Stimulated activated CD4-positive, alpha-beta T cell treated with anti-CD3 and anti-CD28 coated beads, Interleukin-15, amount 100 ng/mL, for 24 hours (primary cell): ENCODE results near the gene SLC43A3.
"Not testable (repeated sequence)": the region's sequence is repeated elsewhere in the genome, so short reads cannot be mapped to it uniquely, and the experiment has no call there.

Experiments used
- DNase-seq: peaks from one replicate; pipeline ENCODE4 v3.0.0-alpha.2; 2020

SLC43A3 gene

GRCh38 chr11:57459164-57460021, 32.5 kb upstream of the SLC43A3 start:
- DNase-seq, result peak; percentile 37

GRCh38 chr11:57458410-57459163, 31.7 kb upstream of the SLC43A3 start:
- peak; percentile 63 for DNase-seq

- peak; percentile 41 for DNase-seq
These were observed 31.1 kb upstream of the SLC43A3 start for GRCh38 chr11:57458060-57458409.

GRCh38 chr11:57457643-57458023, 30.7 kb upstream of the SLC43A3 start:
- no peak for DNase-seq

DNA sequence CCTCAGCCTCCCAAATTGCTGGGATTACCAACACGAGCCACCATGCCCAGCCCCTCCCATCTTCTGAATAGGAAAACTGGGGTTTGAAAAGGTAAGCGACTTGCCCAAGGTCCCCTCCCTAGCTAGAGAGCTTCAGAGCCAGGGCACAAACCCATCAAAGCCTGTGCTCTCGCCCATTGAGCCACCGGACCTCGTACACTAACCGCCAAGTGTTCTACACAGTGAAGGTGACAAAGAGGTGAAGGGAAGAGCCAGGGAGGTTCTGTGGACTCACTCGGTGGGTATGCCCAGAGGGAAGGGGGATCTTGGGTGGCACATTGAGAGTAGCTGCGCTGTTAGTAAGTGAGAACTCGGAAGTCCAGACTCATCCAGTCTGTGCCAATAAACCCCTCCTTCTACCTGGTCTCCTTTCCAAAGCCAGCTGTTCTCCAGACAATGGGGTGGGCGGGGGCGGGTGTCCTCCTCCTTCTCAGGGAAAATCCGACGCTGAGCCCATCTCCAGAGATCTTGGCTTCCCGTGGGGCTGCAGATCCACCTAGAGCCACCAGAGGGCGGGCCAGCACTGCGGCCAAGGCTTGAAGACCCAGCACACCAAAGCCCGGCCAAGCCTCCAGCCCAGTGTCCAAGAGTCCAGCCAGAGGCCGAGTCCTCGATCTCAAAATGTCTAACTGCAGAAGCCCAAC, 30.2 kb upstream of the SLC43A3 start:
- DNase-seq, result peak; percentile 83

DNA sequence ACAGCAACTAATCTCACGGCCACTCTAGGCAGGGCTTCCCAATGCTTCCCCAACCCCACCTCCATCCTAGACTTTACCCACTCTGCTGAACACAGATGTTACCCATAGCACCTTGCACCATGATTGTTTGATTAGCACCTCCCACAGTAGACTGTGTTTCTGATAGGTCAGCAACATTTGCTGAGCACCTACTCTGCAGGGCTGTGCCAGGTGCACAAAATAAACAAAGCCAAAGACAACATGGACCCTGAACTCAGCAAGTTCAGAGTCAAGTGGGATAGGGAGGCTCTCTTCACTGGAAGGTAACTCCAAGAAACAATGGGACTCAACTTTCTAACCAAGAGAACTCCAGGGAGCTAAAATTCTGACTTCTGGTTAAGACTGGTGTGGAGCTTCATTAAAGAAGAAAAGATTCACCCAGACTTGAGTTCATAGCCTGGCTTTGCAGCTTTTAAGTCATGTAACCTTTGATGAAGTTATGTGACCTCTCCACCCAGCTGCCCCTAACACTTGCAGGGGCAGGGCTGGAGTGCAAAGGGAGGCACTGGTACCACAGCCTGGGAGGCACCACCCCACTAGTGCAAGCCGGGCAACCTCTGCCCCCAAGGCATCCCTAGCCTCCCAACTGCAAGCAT, 26.7 kb upstream of the SLC43A3 start:
- DNase-seq, result no peak

GRCh38 chr11:57446055-57446454, 19.1 kb upstream of the SLC43A3 start:
- DNase-seq, result no peak

DNA sequence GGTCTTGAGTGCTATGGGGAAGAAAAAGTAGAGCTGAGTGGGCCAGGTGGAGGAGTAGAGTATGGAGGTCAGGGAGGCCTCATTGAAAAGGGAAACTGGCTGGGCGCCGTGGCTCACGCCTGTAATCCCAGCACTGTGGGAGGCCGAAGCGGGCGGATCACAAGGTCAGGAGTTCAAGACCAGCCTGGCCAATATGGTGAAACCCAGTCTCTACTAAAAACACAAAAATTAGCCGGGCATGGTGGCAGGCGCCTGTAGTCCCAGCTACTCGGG, 18.1 kb upstream of the SLC43A3 start:
- not testable (repeated sequence) for DNase-seq

- DNase-seq, result no peak
These were observed 17.6 kb upstream of the SLC43A3 start for GRCh38 chr11:57444362-57445121.

DNA sequence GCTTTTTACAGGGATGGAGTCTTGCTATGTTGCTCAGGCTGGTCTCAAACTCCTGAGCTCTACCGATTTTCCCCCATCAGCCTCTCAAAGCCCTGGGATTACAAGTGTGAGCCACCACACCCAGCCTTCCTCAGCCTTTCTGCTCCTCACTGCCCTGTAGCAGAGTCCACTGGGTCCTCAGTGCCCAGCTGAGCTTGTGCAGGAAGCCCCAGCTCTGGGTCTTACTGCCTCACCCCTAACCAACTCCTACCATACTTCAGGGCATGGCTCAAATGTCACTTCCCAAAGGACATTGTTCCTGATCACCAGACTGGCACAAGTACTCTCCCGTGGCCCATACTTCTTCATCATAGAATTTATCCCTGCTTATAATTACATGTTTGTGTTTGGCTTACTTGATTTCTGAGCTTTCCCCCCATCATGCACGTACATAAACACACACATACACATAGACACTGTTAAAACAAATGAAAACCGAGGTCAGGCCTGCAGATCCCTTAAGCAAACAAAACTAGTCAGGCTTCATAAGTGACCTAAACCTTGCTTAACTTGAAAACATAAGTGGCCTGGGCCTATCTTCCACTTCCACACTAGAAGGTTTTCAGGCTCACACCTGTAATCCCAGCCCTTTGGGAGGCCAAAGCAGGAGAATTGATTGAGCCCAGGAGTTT, 14.0 kb upstream of the SLC43A3 start:
- no peak for DNase-seq

DNA sequence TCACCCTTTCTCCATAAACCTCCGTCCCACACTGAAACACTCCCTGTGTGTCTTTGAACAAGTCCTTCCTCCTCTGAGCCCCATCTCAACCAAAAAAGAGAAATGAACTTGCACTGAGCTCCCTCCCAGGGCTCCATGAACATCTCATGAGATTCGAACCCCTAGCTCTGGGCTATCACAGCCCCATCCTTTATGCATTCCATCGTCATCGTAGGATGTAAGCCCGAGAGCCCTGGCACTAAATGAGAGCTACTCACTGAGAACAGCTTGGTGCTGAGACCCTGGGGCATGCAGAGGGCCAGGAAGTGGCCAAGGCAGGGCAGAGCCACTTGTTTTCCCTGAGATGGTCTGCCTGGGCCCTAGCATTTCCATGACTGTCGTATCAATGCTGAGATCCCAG, 12.9 kb upstream of the SLC43A3 start:
- no peak for DNase-seq

- DNase-seq, result no peak
These were observed 11.7 kb upstream of the SLC43A3 start for GRCh38 chr11:57438345-57439285.

GRCh38 chr11:57436031-57436430, 9.1 kb upstream of the SLC43A3 start:
- DNase-seq, result no peak

DNA sequence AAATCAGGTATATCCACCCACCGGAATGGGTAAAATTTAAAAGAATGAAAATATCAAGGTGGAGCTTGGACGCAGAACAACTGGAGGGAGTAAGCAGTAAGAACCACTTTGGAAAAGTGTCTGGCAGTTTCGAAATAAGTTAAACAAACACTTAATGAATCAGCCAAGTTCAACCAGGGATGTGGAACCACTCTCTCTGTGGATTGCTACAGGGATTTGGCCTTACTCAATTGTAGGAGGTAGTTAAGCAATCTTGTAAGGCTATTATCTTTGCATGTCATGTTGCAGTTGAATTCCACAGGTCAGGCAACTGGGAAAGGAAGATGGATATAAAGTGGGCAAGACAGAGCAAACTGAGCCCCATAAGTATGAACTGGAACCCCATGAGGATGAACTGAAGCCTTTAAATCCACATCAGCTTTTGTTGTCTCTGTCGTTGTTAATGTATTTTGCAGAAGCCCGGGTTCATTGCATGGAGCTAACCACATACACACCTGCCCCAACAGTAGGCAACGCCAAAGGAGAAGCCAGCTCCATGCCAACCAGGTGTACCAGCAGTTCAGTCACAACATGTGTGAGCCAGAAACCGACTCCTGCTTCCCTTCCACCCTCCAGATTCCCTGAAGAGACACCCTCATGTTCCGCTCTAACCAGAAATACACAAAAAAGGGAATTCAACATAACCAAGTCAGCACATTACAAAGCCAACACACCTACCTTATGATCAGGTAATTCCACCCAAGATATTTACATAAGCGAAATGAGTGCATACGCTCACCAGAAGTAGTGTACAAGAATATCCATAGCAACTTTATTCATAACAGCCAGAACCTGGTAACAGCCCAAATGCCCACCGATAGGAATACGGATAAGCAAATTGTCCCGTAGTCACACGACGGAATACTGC, 8.0 kb upstream of the SLC43A3 start:
- no peak for DNase-seq

GRCh38 chr11:57432714-57433163, 5.8 kb upstream of the SLC43A3 start:
- peak; percentile 46 for DNase-seq

GRCh38 chr11:57432149-57432561, 5.2 kb upstream of the SLC43A3 start:
- DNase-seq, result no peak

DNA sequence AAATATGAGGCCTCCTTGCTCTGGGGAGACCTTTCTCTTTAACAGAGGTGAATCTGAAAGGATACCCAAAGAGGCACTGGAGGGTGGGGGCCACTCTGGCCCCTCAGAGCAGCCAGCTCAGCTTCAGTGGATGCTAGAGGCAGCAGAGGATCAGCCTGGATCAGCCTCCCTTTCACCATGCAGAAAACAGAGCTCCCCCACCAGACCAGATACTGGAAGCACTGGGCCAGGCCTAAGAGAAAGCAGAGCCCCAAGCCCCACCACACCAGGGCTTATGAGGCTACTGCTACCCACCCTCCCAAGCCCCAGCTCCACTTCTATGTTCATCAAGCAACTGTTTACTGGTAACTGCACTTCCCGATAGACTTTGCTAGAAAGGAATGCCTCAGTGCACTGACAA, 4.0 kb upstream of the SLC43A3 start:
- no peak for DNase-seq

- DNase-seq, result no peak
These were observed 3.0 kb upstream of the SLC43A3 start for GRCh38 chr11:57429946-57430345.

GRCh38 chr11:57428643-57429042, 1.7 kb upstream of the SLC43A3 start:
- DNase-seq, result no peak

GRCh38 chr11:57427727-57428082, 784 bp upstream of the SLC43A3 start:
- no peak for DNase-seq
